ENCODE measurements around the gene CEP41.

Gene CEP41

GRCh38 chr7:130346177-130346905, 94.5 kb downstream of the CEP41 start:
- DNase-seq, result no peak

- no peak for DNase-seq
Measured at GRCh38 chr7:130345725-130346124, 95.1 kb downstream of the CEP41 start.

- peak; percentile 36 for DNase-seq
Measured at GRCh38 chr7:130345136-130345535, 95.7 kb downstream of the CEP41 start.

- no peak for DNase-seq
Measured at GRCh38 chr7:130344271-130344866, 96.4 kb downstream of the CEP41 start, which contains the start of gene CPA5. TSS of gene CPA5 (plus strand) at chr7:130344816. CDS start at chr7:130346486, 1,670 bp downstream.
